ENCODE results near the gene EIF2S3. TPM values are rescaled to one million over a fixed set of nuclear protein-coding genes. Genes with fewer than 3 reads are reported as not detected.
"Not testable (repeated sequence)": the region's sequence is repeated elsewhere in the genome, so short reads cannot be mapped to it uniquely, and the experiment has no call there.

EIF2S3 gene
- total and polyA plus RNA-seq, 9 donors, result 121 to 384 (median 256) TPM

GRCh38 chrX:24055043-24055356 is 244 bp downstream of the EIF2S3 start:
- Histone ChIP-seq H3K4me3 (peak overlapping the region; percentile 95), H3K36me3 (no peaks in the 10 kb centered on the region), H3K4me1 (ENCODE audit: insufficient read depth) (no peaks in the 10 kb centered on the region), H3K27me3 (no peaks in the 10 kb centered on the region), H3K9me3 (no peaks in the 10 kb centered on the region), H3K27ac (peak overlapping the region; percentile 33 to 91)
- WGBS, 3 donors, result 0 to 8% (median 5%) methylated on average over 14 of the region's 14 CpGs
- intact Hi-C loops (cut with DNase I), result loop anchor here in 2 of 4 donors (5.0 to 10.0 kb wide), 2 partner anchors 90 to 92 kb away; partner anchors contain the start of gene ZFX (in 2 of the 2)
- no peak for DNase-seq
- TF ChIP-seq EP300 (IDR thresholded peaks at IDR 0.05) (no peak), CTCF (IDR thresholded peaks at IDR 0.05) (no peak), POLR2A (IDR thresholded peaks at IDR 0.05) (no peak)

GRCh38 chrX:24063488-24063887 is 8.7 kb downstream of the EIF2S3 start:
- intact Hi-C loops (cut with DNase I), result no loop called here
- Histone ChIP-seq H3K4me3 (no peak overlapping the region), H3K9me3 (no peaks in the 10 kb centered on the region), H3K27me3 (no peaks in the 10 kb centered on the region), H3K27ac (no peak overlapping the region), H3K36me3 (no peaks in the 10 kb centered on the region), H3K4me1 (ENCODE audit: insufficient read depth) (no peaks in the 10 kb centered on the region)
- WGBS, 3 donors, result 91 to 96% (median 92%) methylated on average over 6 of the region's 6 CpGs
- DNase-seq, result no peak
- no peak for TF ChIP-seq POLR2A (IDR thresholded peaks at IDR 0.05)
- no peak for TF ChIP-seq CTCF (IDR thresholded peaks at IDR 0.05)
- no peak for TF ChIP-seq EP300 (IDR thresholded peaks at IDR 0.05)

GRCh38 chrX:24069877-24070276 is 15.1 kb downstream of the EIF2S3 start:
- Histone ChIP-seq H3K4me1 (ENCODE audit: insufficient read depth) (no peaks in the 10 kb centered on the region), H3K36me3 (no peaks in the 10 kb centered on the region), H3K4me3 (no peak overlapping the region), H3K27me3 (no peaks in the 10 kb centered on the region), H3K27ac (no peak overlapping the region), H3K9me3 (no peaks in the 10 kb centered on the region)
- DNase-seq, result no peak
- WGBS, 3 donors, result 92 to 96% (median 96%) methylated on average over 9 of the region's 9 CpGs
- no peak for TF ChIP-seq EP300 (IDR thresholded peaks at IDR 0.05)
- no peak for TF ChIP-seq POLR2A (IDR thresholded peaks at IDR 0.05)
- TF ChIP-seq CTCF (IDR thresholded peaks at IDR 0.05), result no peak
- intact Hi-C loops (cut with DNase I), result loop anchor here in 1 of 4 donors (10.0 kb wide), 1 partner anchor 95 kb away; no protein-coding TSS in a partner anchor

- Histone ChIP-seq H3K9me3 (no peaks in the 10 kb centered on the region), H3K4me1 (ENCODE audit: insufficient read depth) (no peaks in the 10 kb centered on the region), H3K27ac (no peak overlapping the region), H3K36me3 (no peaks in the 10 kb centered on the region), H3K4me3 (no peak overlapping the region), H3K27me3 (no peaks in the 10 kb centered on the region)
- no peak for TF ChIP-seq CTCF (IDR thresholded peaks at IDR 0.05)
- TF ChIP-seq POLR2A (IDR thresholded peaks at IDR 0.05), result no peak
- no peak for TF ChIP-seq EP300 (IDR thresholded peaks at IDR 0.05)
- 54 to 70% (median 58%) methylated on average over 5 of the region's 5 CpGs for WGBS, 3 donors
- no peak for DNase-seq
- intact Hi-C loops (cut with DNase I), result loop anchor here in 1 of 4 donors (10.0 kb wide), 1 partner anchor 85 kb away; no protein-coding TSS in a partner anchor
Measured at GRCh38 chrX:24079411-24079810, 24.7 kb downstream of the EIF2S3 start.

GRCh38 chrX:24080245-24080644 is 25.5 kb downstream of the EIF2S3 start:
- DNase-seq; H3K27me3 ChIP-seq; H3K9me3 ChIP-seq; H3K27ac ChIP-seq; H3K4me1 ChIP-seq (ENCODE audit: insufficient read depth); H3K4me3 ChIP-seq; H3K36me3 ChIP-seq: not testable (repeated sequence)
- 74 to 82% (median 75%) methylated on average over 8 of the region's 8 CpGs for WGBS, 3 donors
- intact Hi-C loops (cut with DNase I), result loop anchor here in 3 of 4 donors (10.0 kb wide), 2 partner anchors 165 to 175 kb away; no protein-coding TSS in a partner anchor

Data from ovary (tissue), 9 donors.